Measurements from ENCODE around the gene RYR3. TPM values are rescaled to one million over a fixed set of nuclear protein-coding genes. Genes with fewer than 3 reads are reported as not detected.

RYR3 gene
- polyA plus RNA-seq, 1 donor: 6.5 TPM

GRCh38 chr15:33442449-33442848, 131.7 kb downstream of the RYR3 start:
- H3K27ac ChIP-seq (ENCODE audit: low read length): no peak overlapping the region
- no peaks in the 10 kb centered on the region for H3K4me1 ChIP-seq (ENCODE audit: control insufficient read depth, insufficient read depth, low read length)
- H3K9me3 ChIP-seq (ENCODE audit: control insufficient read depth, low read depth, low read length): no peaks in the 10 kb centered on the region
- no peaks in the 10 kb centered on the region for H3K27me3 ChIP-seq (ENCODE audit: control insufficient read depth, insufficient read depth, low read length)
- no peak overlapping the region for H3K4me3 ChIP-seq (ENCODE audit: low read length)
- no peak for DNase-seq
- no peaks in the 10 kb centered on the region for H3K36me3 ChIP-seq (ENCODE audit: control insufficient read depth, insufficient read depth, low read length)
- WGBS (ENCODE audit: insufficient coverage, low lambda C conversion rate): 67% methylated on average over 1 of the region's 3 CpGs

- H3K36me3 ChIP-seq (ENCODE audit: control insufficient read depth, insufficient read depth, low read length): no peaks in the 10 kb centered on the region
- no peaks in the 10 kb centered on the region for H3K4me1 ChIP-seq (ENCODE audit: control insufficient read depth, insufficient read depth, low read length)
- no CpG with 5 or more reads among the region's 1 CpG for WGBS (ENCODE audit: insufficient coverage, low lambda C conversion rate)
- H3K4me3 ChIP-seq (ENCODE audit: low read length): no peak overlapping the region
- no peak overlapping the region for H3K27ac ChIP-seq (ENCODE audit: low read length)
- no peaks in the 10 kb centered on the region for H3K27me3 ChIP-seq (ENCODE audit: control insufficient read depth, insufficient read depth, low read length)
- no peak for DNase-seq
- no peaks in the 10 kb centered on the region for H3K9me3 ChIP-seq (ENCODE audit: control insufficient read depth, low read depth, low read length)
Observed at GRCh38 chr15:33443708-33444107, 132.9 kb downstream of the RYR3 start.

GRCh38 chr15:33445984-33446383, 135.2 kb downstream of the RYR3 start:
- Histone ChIP-seq H3K9me3 (ENCODE audit: control insufficient read depth, low read depth, low read length) (no peaks in the 10 kb centered on the region), H3K27me3 (ENCODE audit: control insufficient read depth, insufficient read depth, low read length) (no peaks in the 10 kb centered on the region), H3K27ac (ENCODE audit: low read length) (no peak overlapping the region), H3K4me1 (ENCODE audit: control insufficient read depth, insufficient read depth, low read length) (no peaks in the 10 kb centered on the region), H3K36me3 (ENCODE audit: control insufficient read depth, insufficient read depth, low read length) (no peaks in the 10 kb centered on the region), H3K4me3 (ENCODE audit: low read length) (no peak overlapping the region)
- no peak for DNase-seq
- 100% methylated on average over 2 of the region's 4 CpGs for WGBS (ENCODE audit: insufficient coverage, low lambda C conversion rate)

GRCh38 chr15:33448151-33448550, 137.4 kb downstream of the RYR3 start:
- Histone ChIP-seq H3K27ac (ENCODE audit: low read length) (no peak overlapping the region), H3K9me3 (ENCODE audit: control insufficient read depth, low read depth, low read length) (no peaks in the 10 kb centered on the region), H3K4me3 (ENCODE audit: low read length) (no peak overlapping the region), H3K27me3 (ENCODE audit: control insufficient read depth, insufficient read depth, low read length) (no peaks in the 10 kb centered on the region), H3K36me3 (ENCODE audit: control insufficient read depth, insufficient read depth, low read length) (no peaks in the 10 kb centered on the region), H3K4me1 (ENCODE audit: control insufficient read depth, insufficient read depth, low read length) (no peaks in the 10 kb centered on the region)
- WGBS (ENCODE audit: insufficient coverage, low lambda C conversion rate): 80% methylated on average over 1 of the region's 4 CpGs
- no peak for DNase-seq

GRCh38 chr15:33448961-33449606, 138.3 kb downstream of the RYR3 start:
- no CpG with 5 or more reads among the region's 9 CpGs for WGBS (ENCODE audit: insufficient coverage, low lambda C conversion rate)
- H3K36me3 ChIP-seq (ENCODE audit: control insufficient read depth, insufficient read depth, low read length): no peaks in the 10 kb centered on the region
- no peak overlapping the region for H3K27ac ChIP-seq (ENCODE audit: low read length)
- H3K4me3 ChIP-seq (ENCODE audit: low read length): no peak overlapping the region
- no peak for DNase-seq
- no peaks in the 10 kb centered on the region for H3K9me3 ChIP-seq (ENCODE audit: control insufficient read depth, low read depth, low read length)
- no peaks in the 10 kb centered on the region for H3K4me1 ChIP-seq (ENCODE audit: control insufficient read depth, insufficient read depth, low read length)
- H3K27me3 ChIP-seq (ENCODE audit: control insufficient read depth, insufficient read depth, low read length): no peaks in the 10 kb centered on the region

DNA sequence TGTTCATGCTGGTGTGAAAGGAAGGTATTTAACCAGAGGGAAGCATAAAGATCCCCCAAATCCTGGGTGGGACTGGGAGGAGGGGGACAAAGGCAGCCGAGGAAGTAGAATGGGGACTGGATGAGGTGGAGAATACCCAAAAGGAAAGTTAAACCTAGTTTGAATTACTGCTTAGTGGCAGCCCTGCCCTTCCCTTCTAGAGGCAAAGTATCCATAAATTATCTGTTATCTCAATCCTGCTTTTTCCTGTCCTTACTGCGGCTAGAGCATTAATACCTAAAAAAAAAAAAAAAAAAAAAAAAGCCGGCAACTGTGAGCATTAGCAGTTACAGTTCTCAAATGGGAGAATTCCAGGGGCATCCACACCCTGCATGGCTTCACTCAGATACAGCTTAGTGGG, 139.0 kb downstream of the RYR3 start:
- Histone ChIP-seq H3K27ac (ENCODE audit: low read length) (no peak overlapping the region), H3K27me3 (ENCODE audit: control insufficient read depth, insufficient read depth, low read length) (no peaks in the 10 kb centered on the region), H3K36me3 (ENCODE audit: control insufficient read depth, insufficient read depth, low read length) (no peaks in the 10 kb centered on the region), H3K4me3 (ENCODE audit: low read length) (no peak overlapping the region), H3K9me3 (ENCODE audit: control insufficient read depth, low read depth, low read length) (no peaks in the 10 kb centered on the region), H3K4me1 (ENCODE audit: control insufficient read depth, insufficient read depth, low read length) (no peaks in the 10 kb centered on the region)
- no peak for DNase-seq
- no CpG with 5 or more reads among the region's 3 CpGs for WGBS (ENCODE audit: insufficient coverage, low lambda C conversion rate)

DNA sequence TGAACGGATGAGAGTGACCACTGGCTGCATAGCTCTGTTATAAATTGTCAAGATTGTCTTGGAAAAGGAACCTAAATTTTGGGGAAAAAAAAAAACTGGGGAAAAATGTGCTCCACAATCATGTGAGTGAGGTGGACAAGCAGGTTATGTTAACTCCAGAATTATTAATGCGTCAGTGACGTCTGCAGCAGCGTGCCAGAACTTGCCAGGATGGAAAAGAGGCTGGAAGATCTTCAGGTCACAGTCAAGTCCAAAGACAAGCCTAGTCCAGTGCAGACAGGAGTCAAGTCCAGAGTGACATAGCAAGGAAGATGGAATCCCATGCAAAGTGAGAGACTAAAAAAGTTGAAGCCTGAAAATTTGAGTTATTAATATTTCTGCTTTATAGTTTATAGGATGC, 140.6 kb downstream of the RYR3 start:
- H3K4me1 ChIP-seq (ENCODE audit: control insufficient read depth, insufficient read depth, low read length): no peaks in the 10 kb centered on the region
- no peaks in the 10 kb centered on the region for H3K9me3 ChIP-seq (ENCODE audit: control insufficient read depth, low read depth, low read length)
- no peak overlapping the region for H3K4me3 ChIP-seq (ENCODE audit: low read length)
- H3K27me3 ChIP-seq (ENCODE audit: control insufficient read depth, insufficient read depth, low read length): no peaks in the 10 kb centered on the region
- no peak for DNase-seq
- WGBS (ENCODE audit: insufficient coverage, low lambda C conversion rate): 73% methylated on average over 1 of the region's 4 CpGs
- no peak overlapping the region for H3K27ac ChIP-seq (ENCODE audit: low read length)
- H3K36me3 ChIP-seq (ENCODE audit: control insufficient read depth, insufficient read depth, low read length): no peaks in the 10 kb centered on the region

DNA sequence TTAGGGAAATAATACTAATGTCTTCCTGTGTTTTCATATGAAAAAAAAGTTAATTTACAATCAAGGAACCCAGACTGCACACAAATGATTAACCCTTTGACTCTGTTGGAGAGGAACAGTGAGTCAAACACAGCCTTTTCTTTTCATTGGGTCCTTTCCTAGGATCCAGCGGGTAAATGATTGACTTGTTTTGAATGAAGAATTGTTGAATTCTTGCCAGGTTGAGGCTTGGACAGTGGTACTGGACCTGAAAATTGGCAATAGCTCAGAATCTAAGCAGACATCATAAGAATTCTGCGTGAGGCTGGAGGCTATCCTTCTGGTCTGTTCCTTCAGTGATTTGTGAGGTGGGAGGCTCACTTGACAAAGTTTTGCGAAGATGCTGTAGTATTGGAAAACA, 143.0 kb downstream of the RYR3 start:
- no peak overlapping the region for H3K4me3 ChIP-seq (ENCODE audit: low read length)
- no peaks in the 10 kb centered on the region for H3K27me3 ChIP-seq (ENCODE audit: control insufficient read depth, insufficient read depth, low read length)
- no peaks in the 10 kb centered on the region for H3K36me3 ChIP-seq (ENCODE audit: control insufficient read depth, insufficient read depth, low read length)
- H3K4me1 ChIP-seq (ENCODE audit: control insufficient read depth, insufficient read depth, low read length): no peaks in the 10 kb centered on the region
- DNase-seq: no peak
- no peak overlapping the region for H3K27ac ChIP-seq (ENCODE audit: low read length)
- WGBS (ENCODE audit: insufficient coverage, low lambda C conversion rate): no CpG with 5 or more reads among the region's 3 CpGs
- no peaks in the 10 kb centered on the region for H3K9me3 ChIP-seq (ENCODE audit: control insufficient read depth, low read depth, low read length)

GRCh38 chr15:33454346-33454745, 143.6 kb downstream of the RYR3 start:
- Histone ChIP-seq H3K4me3 (ENCODE audit: low read length) (no peak overlapping the region), H3K4me1 (ENCODE audit: control insufficient read depth, insufficient read depth, low read length) (no peaks in the 10 kb centered on the region), H3K9me3 (ENCODE audit: control insufficient read depth, low read depth, low read length) (no peaks in the 10 kb centered on the region), H3K27me3 (ENCODE audit: control insufficient read depth, insufficient read depth, low read length) (no peaks in the 10 kb centered on the region), H3K27ac (ENCODE audit: low read length) (no peak overlapping the region), H3K36me3 (ENCODE audit: control insufficient read depth, insufficient read depth, low read length) (no peaks in the 10 kb centered on the region)
- WGBS (ENCODE audit: insufficient coverage, low lambda C conversion rate): 100% methylated on average over 2 of the region's 7 CpGs
- no peak for DNase-seq

DNA sequence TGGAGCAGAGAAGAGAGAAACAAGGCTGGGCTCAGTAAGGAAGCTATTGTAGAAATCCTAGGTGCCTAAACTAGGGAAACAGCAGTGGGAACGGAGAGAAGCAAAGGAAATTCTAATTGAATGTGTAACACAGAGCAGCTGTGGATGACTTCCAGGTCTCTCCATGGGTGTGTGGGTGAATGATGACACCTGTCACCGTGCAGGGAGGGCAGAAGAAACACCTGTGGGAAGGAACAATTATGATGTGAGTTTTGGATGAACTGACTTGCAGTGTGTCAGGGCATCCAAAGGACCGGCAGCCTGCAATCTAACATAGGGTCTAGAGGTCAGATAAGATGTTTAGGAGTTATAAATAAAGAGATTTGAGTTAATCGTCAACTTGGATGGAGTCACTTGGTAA, 144.2 kb downstream of the RYR3 start:
- no peaks in the 10 kb centered on the region for H3K27me3 ChIP-seq (ENCODE audit: control insufficient read depth, insufficient read depth, low read length)
- H3K4me3 ChIP-seq (ENCODE audit: low read length): no peak overlapping the region
- WGBS (ENCODE audit: insufficient coverage, low lambda C conversion rate): 20% methylated on average over 1 of the region's 4 CpGs

GRCh38 chr15:33458421-33458820, 147.7 kb downstream of the RYR3 start:
- Histone ChIP-seq H3K36me3 (ENCODE audit: control insufficient read depth, insufficient read depth, low read length) (no peaks in the 10 kb centered on the region), H3K4me3 (ENCODE audit: low read length) (no peak overlapping the region), H3K9me3 (ENCODE audit: control insufficient read depth, low read depth, low read length) (no peaks in the 10 kb centered on the region), H3K4me1 (ENCODE audit: control insufficient read depth, insufficient read depth, low read length) (no peaks in the 10 kb centered on the region), H3K27ac (ENCODE audit: low read length) (no peak overlapping the region), H3K27me3 (ENCODE audit: control insufficient read depth, insufficient read depth, low read length) (no peaks in the 10 kb centered on the region)
- no CpG with 5 or more reads among the region's 2 CpGs for WGBS (ENCODE audit: insufficient coverage, low lambda C conversion rate)
- DNase-seq: no peak

More for the DNA sequence above, 144.2 kb downstream of the RYR3 start:
- no peak overlapping the region for H3K27ac ChIP-seq (ENCODE audit: low read length)
- H3K9me3 ChIP-seq (ENCODE audit: control insufficient read depth, low read depth, low read length): no peaks in the 10 kb centered on the region
- H3K36me3 ChIP-seq (ENCODE audit: control insufficient read depth, insufficient read depth, low read length): no peaks in the 10 kb centered on the region
- no peak for DNase-seq
- H3K4me1 ChIP-seq (ENCODE audit: control insufficient read depth, insufficient read depth, low read length): no peaks in the 10 kb centered on the region

Data from large intestine (tissue), 3 donors.